Activated B cell treated with CpG ODN at 0.5 μM for 24 hours (primary cell): ENCODE data around the gene VEPH1. TPM values are rescaled to one million over a fixed set of nuclear protein-coding genes. Genes with fewer than 3 reads are reported as not detected.

Experiments
- ATAC-seq: fragments of 200-7000 bp; cut with Tn5 transposase; one replicate; pipeline ENCODE4 v1.10.0; 2021; ENCODE audit warnings: low read depth, mild to moderate bottlenecking, moderate library complexity
- CTCF ChIA-PET: fragments of 350-600 bp; sonication (Branson Sonifier 250); formaldehyde crosslinking; loops from one replicate; lab custom pipeline; 2021; ENCODE audit warnings: antibody characterized with exemption; lab: Charles Lee
- POLR2A ChIA-PET: fragments of 350-600 bp; sonication (Branson Sonifier 250); formaldehyde crosslinking; loops from one replicate; lab custom pipeline; 2021; ENCODE audit warnings: antibody characterized with exemption; lab: Charles Lee
- DNase-seq: peaks from one replicate; pipeline ENCODE4 v3.0.0; 2022
- H3K27ac Mint-ChIP-seq: one replicate; pipeline ENCODE4 v1.8.0; 2020; ENCODE audit warnings: mixed read lengths
- H3K27me3 Mint-ChIP-seq: one replicate; pipeline ENCODE4 v1.8.0; 2021; ENCODE audit warnings: mixed read lengths
- H3K36me3 Mint-ChIP-seq: one replicate; pipeline ENCODE4 v1.8.0; 2021; ENCODE audit warnings: low read depth, mixed read lengths
- H3K4me1 Mint-ChIP-seq: one replicate; pipeline ENCODE4 v1.8.0; 2021; ENCODE audit warnings: mixed read lengths
- H3K4me3 Mint-ChIP-seq: one replicate; pipeline ENCODE4 v1.8.0; 2020; ENCODE audit warnings: mild to moderate bottlenecking, mixed read lengths
- H3K9me3 Mint-ChIP-seq: one replicate; pipeline ENCODE4 v1.8.0; 2020; ENCODE audit warnings: mixed read lengths
- intact Hi-C: fragments of 100-400 bp; cut with micrococcal nuclease; formaldehyde crosslinking; loops from one replicate; pipeline ENCODE4 v1.15.1; 2024
- total RNA-seq: library from RNA; stranded (reverse); gene quantifications from 2 replicates; pipeline ENCODE4 v1.2.3, GENCODE V29; 2022
- TF ChIP-seq, protein P1 (sequence below): fragments of 200-600 bp; IDR thresholded peaks from one replicate; pipeline ENCODE4 v1.8.0; 2022; ENCODE audit warnings: antibody characterized with exemption, mild to moderate bottlenecking

Gene VEPH1
- total RNA-seq, 1 donor from 2014 or later, result not detected

DNA sequence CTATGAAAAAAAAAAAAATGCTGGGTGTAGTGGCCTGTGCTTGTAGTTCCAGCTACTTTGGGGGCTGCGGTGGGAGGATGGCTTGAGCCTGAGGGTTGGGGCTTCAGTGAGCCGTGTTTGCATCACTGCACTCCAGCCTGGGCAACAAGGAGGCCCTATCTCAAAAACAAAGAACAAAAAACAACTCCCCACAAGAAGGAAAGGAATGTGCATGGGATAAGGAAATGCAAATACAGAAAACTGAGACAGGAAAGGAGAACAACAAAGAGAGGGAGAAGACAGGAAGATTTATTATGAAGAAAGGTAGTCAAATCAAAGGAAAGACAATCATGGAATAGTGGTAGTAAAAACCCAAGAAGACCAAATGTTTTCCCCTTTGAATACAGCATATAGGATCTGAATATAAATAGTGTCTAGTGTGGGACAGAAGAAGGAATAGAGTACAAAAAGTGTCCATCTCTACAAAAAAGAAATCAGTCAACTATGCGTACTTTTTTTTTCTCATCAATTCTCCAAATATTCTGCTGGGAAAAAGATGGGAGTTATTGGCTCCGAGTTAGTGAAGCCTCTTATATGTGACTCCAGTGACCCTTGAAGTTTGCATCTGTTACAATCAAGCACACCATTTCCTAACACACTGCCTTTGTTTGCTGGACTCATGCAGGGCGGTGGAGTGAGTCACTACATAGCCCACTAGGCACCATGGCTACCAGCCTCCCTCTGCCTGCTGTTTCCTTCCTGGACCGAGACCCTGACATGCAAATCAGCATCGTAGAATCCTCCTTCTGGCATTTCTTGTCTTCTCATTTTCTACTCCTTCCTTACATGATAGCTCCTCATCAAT, 167.8 kb downstream of the VEPH1 start:
- H3K9me3 Mint-ChIP-seq, result peaks cover 3% of the 10 kb centered on the region
- ChIA-PET POLR2A (no interaction called here), CTCF (no interaction called here)
- H3K4me1 Mint-ChIP-seq, result no peaks in the 10 kb centered on the region
- intact Hi-C loops, result no loop called here
- H3K4me3 Mint-ChIP-seq, result no peak overlapping the region
- H3K27me3 Mint-ChIP-seq, result no peaks in the 10 kb centered on the region
- no peak overlapping the region for H3K27ac Mint-ChIP-seq
- no peak for DNase-seq
- ATAC-seq, result no peak
- TF ChIP-seq, protein P1, sequence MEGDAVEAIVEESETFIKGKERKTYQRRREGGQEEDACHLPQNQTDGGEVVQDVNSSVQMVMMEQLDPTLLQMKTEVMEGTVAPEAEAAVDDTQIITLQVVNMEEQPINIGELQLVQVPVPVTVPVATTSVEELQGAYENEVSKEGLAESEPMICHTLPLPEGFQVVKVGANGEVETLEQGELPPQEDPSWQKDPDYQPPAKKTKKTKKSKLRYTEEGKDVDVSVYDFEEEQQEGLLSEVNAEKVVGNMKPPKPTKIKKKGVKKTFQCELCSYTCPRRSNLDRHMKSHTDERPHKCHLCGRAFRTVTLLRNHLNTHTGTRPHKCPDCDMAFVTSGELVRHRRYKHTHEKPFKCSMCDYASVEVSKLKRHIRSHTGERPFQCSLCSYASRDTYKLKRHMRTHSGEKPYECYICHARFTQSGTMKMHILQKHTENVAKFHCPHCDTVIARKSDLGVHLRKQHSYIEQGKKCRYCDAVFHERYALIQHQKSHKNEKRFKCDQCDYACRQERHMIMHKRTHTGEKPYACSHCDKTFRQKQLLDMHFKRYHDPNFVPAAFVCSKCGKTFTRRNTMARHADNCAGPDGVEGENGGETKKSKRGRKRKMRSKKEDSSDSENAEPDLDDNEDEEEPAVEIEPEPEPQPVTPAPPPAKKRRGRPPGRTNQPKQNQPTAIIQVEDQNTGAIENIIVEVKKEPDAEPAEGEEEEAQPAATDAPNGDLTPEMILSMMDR, result no peak
- no peaks in the 10 kb centered on the region for H3K36me3 Mint-ChIP-seq

- DNase-seq (no peak), ATAC-seq (no peak)
- TF ChIP-seq, protein P1, result no peak
- CTCF ChIA-PET, result no interaction called here
- Mint-ChIP-seq H3K4me3 (no peak overlapping the region), H3K27ac (no peak overlapping the region), H3K36me3 (no peaks in the 10 kb centered on the region), H3K27me3 (no peaks in the 10 kb centered on the region), H3K4me1 (peaks cover 2% of the 10 kb centered on the region), H3K9me3 (no peaks in the 10 kb centered on the region)
- POLR2A ChIA-PET, result no interaction called here
- intact Hi-C loops, result no loop called here
Measured at GRCh38 chr3:157333551-157333991, 169.6 kb downstream of the VEPH1 start.

GRCh38 chr3:157330206-157330605, 173.0 kb downstream of the VEPH1 start:
- peaks cover 4% of the 10 kb centered on the region for H3K9me3 Mint-ChIP-seq
- no peak overlapping the region for H3K4me3 Mint-ChIP-seq
- POLR2A ChIA-PET, result no interaction called here
- no peaks in the 10 kb centered on the region for H3K27me3 Mint-ChIP-seq
- ATAC-seq, result no peak
- TF ChIP-seq, protein P1, result no peak
- intact Hi-C loops, result no loop called here
- DNase-seq, result no peak
- no peak overlapping the region for H3K27ac Mint-ChIP-seq
- H3K36me3 Mint-ChIP-seq, result no peaks in the 10 kb centered on the region
- CTCF ChIA-PET, result no interaction called here
- H3K4me1 Mint-ChIP-seq, result peaks cover 2% of the 10 kb centered on the region

- ChIA-PET POLR2A (no interaction called here), CTCF (no interaction called here)
- H3K36me3 Mint-ChIP-seq, result no peaks in the 10 kb centered on the region
- DNase-seq (no peak), ATAC-seq (no peak)
- H3K27ac Mint-ChIP-seq, result no peak overlapping the region
- TF ChIP-seq, protein P1, result no peak
- H3K27me3 Mint-ChIP-seq, result no peaks in the 10 kb centered on the region
- no peak overlapping the region for H3K4me3 Mint-ChIP-seq
- peaks cover 4% of the 10 kb centered on the region for H3K9me3 Mint-ChIP-seq
- peaks cover 2% of the 10 kb centered on the region for H3K4me1 Mint-ChIP-seq
- intact Hi-C loops, result no loop called here
Measured at GRCh38 chr3:157329551-157329950, 173.7 kb downstream of the VEPH1 start.

DNA sequence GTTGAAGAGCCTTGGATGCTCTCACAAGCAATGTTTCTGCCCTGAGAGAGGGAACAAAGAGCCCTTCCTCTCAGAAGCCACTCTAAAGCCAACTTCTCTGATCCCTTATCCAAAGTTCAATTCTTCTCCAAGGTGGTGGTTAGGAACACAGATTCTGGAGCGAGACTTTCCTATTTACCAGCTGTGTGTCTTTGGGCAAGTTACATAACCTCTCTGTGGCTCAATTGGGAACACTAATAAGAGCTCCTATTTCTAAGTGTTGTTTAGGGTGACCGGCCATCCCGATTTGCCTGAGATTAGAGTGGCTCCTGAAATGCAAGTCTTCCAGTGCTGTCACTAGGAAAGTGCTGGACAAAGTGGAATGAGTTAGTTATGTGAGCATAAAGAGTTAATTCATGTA, 175.4 kb downstream of the VEPH1 start:
- Mint-ChIP-seq H3K36me3 (no peaks in the 10 kb centered on the region), H3K4me3 (no peak overlapping the region), H3K27ac (no peak overlapping the region), H3K27me3 (no peaks in the 10 kb centered on the region), H3K9me3 (peaks cover 4% of the 10 kb centered on the region), H3K4me1 (peaks cover 2% of the 10 kb centered on the region)
- intact Hi-C loops, result no loop called here
- no peak for DNase-seq
- CTCF ChIA-PET, result no interaction called here
- POLR2A ChIA-PET, result no interaction called here
- TF ChIP-seq, protein P1, result no peak
- no peak for ATAC-seq
